Measurements from ENCODE around the gene ZNF506.
A peak's percentile ranks its signal among the peaks of the same experiment; 100 is the strongest.
"Not testable (repeated sequence)": the region's sequence is repeated elsewhere in the genome, so short reads cannot be mapped to it uniquely, and the experiment has no call there.

Gene ZNF506

GRCh38 chr19:19776206-19777008, 45.1 kb downstream of the ZNF506 start:
- H3K4me3 ChIP-seq (ENCODE audit: low read length): peak overlapping the region; percentile 93
- no peak for TF ChIP-seq CTCF (conservative IDR thresholded peaks at IDR 0.05; ENCODE audit: low read length)
- DNase-seq (ENCODE audit: low read depth): peak; percentile 98

GRCh38 chr19:19775891-19776205, 45.7 kb downstream of the ZNF506 start:
- TF ChIP-seq CTCF (conservative IDR thresholded peaks at IDR 0.05; ENCODE audit: low read length): no peak
- H3K4me3 ChIP-seq (ENCODE audit: low read length): peak overlapping the region; percentile 93
- no peak for DNase-seq (ENCODE audit: low read depth)

GRCh38 chr19:19774354-19775033, 47.1 kb downstream of the ZNF506 start:
- DNase-seq (ENCODE audit: low read depth): no peak

GRCh38 chr19:19771963-19772362, 49.6 kb downstream of the ZNF506 start:
- not testable (repeated sequence) for DNase-seq (ENCODE audit: low read depth); H3K4me3 ChIP-seq (ENCODE audit: low read length)

More at GRCh38 chr19:19774354-19775033, 47.1 kb downstream of the ZNF506 start:
- TF ChIP-seq CTCF (conservative IDR thresholded peaks at IDR 0.05; ENCODE audit: low read length): no peak
- H3K4me3 ChIP-seq (ENCODE audit: low read length): no peak overlapping the region

GRCh38 chr19:19769971-19770370, 51.6 kb downstream of the ZNF506 start:
- DNase-seq (ENCODE audit: low read depth); H3K4me3 ChIP-seq (ENCODE audit: low read length): not testable (repeated sequence)

GRCh38 chr19:19758164-19758563, 63.4 kb downstream of the ZNF506 start:
- no peak overlapping the region for H3K4me3 ChIP-seq (ENCODE audit: low read length)
- no peak for DNase-seq (ENCODE audit: low read depth)
- no peak for TF ChIP-seq CTCF (conservative IDR thresholded peaks at IDR 0.05; ENCODE audit: low read length)

- no peak for DNase-seq (ENCODE audit: low read depth)
- H3K4me3 ChIP-seq (ENCODE audit: low read length): no peak overlapping the region
- no peak for TF ChIP-seq CTCF (conservative IDR thresholded peaks at IDR 0.05; ENCODE audit: low read length)
These were observed 68.7 kb downstream of the ZNF506 start for GRCh38 chr19:19752760-19753403.

- DNase-seq (ENCODE audit: low read depth): no peak
- TF ChIP-seq CTCF (conservative IDR thresholded peaks at IDR 0.05; ENCODE audit: low read length): no peak
- H3K4me3 ChIP-seq (ENCODE audit: low read length): no peak overlapping the region
These were observed 69.7 kb downstream of the ZNF506 start for GRCh38 chr19:19751846-19752245.

All from AG10803 (cell line).